ENCODE data around the gene TTC22.

TTC22 gene

DNA sequence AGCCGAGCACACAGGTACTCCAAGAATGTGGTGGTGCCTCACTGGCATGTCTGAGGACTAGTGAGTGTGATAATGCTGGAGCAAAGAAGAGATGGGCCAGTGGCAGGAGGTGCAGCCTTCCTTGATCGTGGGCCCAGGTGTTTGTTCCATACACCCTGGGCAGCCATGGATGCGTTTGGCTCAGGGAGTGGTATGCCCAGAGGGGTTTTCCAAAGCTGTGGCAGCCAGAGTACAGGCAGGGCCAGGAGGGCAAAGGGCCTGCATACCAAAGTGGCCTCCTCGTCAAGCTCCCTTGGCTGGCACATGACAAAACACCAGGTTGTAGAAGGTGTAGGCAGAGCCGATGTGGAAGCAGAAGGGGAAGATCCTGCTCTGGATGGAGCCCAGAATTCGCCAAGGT is 55.8 kb downstream of the TTC22 start:
- no peak for FAIRE-seq

DNA sequence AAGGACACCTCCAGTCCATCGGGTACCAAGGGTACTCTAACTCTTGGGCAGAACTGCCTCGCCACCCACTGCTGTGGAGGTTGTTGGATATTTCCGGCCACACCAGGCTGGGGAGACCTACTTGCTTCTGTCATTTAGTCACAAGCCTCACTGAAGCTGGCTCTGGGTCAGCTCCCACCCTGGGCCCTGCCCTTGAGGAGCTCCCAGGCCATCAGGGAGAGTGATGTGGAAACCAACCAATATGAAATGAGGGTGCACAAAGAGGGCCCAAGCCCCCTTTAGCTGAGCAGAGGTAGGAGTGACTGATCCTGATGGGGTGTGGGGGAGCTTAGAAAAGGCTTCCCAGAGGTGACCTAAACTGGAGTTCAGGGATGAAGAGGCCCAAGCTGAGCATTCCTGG is 56.4 kb downstream of the TTC22 start:
- no peak for FAIRE-seq

DNA sequence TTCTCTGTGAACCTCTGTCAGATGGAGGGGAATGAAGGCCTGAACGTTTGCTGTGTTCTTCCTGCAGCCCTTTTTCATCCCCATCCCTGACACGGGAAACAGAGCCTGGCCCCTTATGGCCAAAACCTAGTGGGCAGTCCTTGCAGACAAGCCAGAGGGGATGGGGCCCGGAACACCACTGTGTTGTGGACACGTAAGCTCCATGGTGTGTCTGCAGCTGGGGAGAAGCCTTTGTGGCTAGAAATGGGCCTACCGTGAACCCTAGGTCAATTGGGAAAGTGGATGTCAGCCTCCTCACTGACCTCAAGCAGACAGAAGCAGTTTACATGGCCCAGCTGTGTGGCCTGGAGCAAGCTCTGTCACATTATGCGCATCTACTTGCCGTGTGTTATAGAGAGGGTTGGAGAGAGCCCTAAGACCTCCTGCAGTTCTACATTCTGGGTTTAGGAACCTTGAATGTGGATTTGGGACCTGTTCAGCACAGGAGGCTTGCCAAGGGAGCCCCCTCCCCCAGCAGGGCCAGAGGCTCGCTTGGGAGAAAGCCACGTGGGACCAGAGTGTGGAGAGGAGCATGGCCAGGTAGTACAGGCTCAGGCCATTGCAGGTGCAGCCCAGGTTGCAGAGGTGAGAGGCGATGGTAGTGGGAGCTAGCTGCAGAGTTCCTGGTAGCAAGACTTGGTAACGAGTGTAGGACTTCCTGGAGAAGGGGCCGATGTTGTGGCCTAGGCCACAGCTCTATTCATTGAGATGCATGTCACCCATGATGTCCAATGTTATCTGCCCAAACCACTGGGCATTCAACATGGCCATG is 57.5 kb downstream of the TTC22 start:
- FAIRE-seq, result no peak

DNA sequence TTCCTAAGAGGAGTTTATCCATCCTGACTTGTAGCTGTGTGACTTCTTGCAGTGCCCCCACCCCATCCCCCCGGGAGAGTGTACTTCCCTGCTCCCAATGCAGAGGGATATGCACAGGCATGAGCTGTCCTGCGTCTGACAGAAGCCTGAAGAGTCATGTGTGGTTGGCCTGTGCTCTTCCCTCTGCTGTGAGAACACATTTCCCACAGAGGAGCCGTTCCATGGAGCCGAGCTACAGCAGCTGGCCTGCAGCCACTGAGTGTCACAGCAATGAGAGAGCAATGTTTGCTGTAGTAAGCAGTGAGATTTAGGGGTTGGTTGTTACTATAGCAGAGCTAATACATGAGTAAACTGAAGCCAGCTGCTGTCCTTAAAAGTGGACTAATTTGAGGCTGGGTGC is 58.8 kb downstream of the TTC22 start:
- FAIRE-seq, result no peak

DNA sequence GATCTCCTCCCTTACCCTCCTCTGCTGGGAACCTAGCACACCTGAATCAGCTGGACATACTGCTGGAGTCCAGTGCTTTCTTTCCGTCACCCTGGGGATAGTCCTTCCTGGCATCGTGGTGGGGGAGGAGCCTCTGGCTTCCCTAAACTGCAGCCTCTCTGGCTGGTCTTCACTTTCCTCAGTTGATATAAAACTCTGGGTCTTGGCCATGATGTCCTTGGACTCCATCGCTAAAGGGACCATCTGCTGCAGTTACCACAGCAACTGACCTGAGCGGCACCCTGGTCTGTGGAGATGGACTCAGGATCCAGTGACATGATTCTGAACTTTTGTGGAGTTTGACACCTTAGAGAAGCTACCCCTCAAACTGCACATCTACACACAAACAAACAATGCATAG is 59.6 kb downstream of the TTC22 start:
- no peak for FAIRE-seq

DNA sequence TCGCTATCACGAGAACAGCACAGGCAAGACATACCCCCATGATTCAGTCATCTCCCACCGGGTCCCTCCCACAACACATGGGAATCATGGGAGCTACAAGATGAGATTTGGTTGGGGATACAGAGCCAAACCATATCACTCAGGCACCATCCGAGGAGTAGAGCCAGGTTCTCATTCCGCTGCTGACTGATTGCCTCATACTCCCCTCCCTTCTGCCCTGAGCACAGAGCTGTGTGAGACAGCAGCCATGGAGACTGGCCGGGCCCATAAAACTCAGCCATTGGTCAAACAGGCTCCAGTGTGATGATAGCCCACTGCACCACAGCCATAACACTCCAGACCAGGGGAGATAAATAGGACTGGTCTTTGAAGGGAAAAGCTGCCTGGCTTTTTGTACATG is 62.9 kb downstream of the TTC22 start:
- FAIRE-seq, result no peak

DNA sequence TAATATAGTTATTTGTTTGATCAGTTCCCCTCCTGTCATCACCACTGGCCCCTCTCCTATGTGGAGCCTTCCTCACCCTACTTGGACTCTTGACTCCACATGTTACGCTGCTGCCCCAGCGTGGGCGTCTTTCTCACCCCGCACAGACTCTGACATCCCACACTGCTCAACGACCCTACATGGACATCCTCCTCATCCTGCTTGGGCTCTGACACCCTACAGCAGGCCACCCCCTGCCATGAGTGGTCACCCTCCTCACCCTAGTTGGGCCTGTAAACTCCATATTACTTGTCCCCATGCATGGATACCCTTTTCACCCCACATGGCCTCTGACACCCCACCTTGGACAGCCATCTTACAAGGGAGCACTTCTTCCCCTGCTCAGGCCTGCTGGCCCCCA is 64.4 kb downstream of the TTC22 start:
- FAIRE-seq, result no peak

Data from islet of Langerhans (tissue), 1 donor.